GM12878 (cell line): ENCODE results near the gene KLF9. TPM values are rescaled to one million over a fixed set of nuclear protein-coding genes. Genes with fewer than 3 reads are reported as not detected.

Experiments
- ATAC-seq: fragments of 200-7000 bp; cut with Tn5 transposase; 3 replicates; pipeline ENCODE4 v1.9.1; 2020; ENCODE audit warnings: mild to moderate bottlenecking, moderate library complexity
- BruUV-seq: library from RNA; stranded (reverse); fragments of 400-500 nt; replicated peaks from 2 replicates; lab custom pipeline; 2021; lab: Mats Ljungman, UMichigan
- CTCF ChIA-PET: fragments of 300-600 bp; sonication (Branson Sonifier 250); formaldehyde crosslinking; extraction: SDS; loops from one replicate; lab custom pipeline; 2021; ENCODE audit warnings: inconsistent platforms; lab: Yijun Ruan, JAX
- POLR2A ChIA-PET: fragments of 350-600 bp; formaldehyde crosslinking; extraction: SDS; loops from one replicate; lab custom pipeline; 2021; ENCODE audit warnings: inconsistent platforms; lab: Charles Lee
- RAD21 ChIA-PET: fragments of 300-600 bp; sonication (Branson Sonifier 250); formaldehyde crosslinking; loops from one replicate; lab custom pipeline; 2023; ENCODE audit warnings: antibody characterized with exemption; ENCODE audit not compliant: unreplicated experiment; lab: Charles Lee
- SMC1A ChIA-PET: fragments of 300-600 bp; sonication (Branson Sonifier 250); formaldehyde crosslinking; loops from one replicate; lab custom pipeline; 2023; ENCODE audit not compliant: unreplicated experiment, uncharacterized antibody; lab: Charles Lee
- DNase-seq: peaks from one replicate; pipeline ENCODE4 v3.0.0-alpha.2; 2011; ENCODE audit warnings: low read depth, low spot score
- FAIRE-seq: peaks from 3 replicates; lab custom pipeline; 2011; peaks lifted over from hg19 to GRCh38; lab: Jason Lieb, UNC
- H2AFZ ChIP-seq: 2 replicates; pipeline ENCODE4 v1.6.0; 2011; ENCODE audit warnings: low read depth, low read length, control low read depth; ENCODE audit not compliant: control insufficient read depth
- H3K27ac ChIP-seq: 2 replicates; pipeline ENCODE4 v1.5.1; 2011; ENCODE audit warnings: control low read depth; ENCODE audit not compliant: control insufficient read depth, insufficient read depth
- H3K27me3 ChIP-seq, 2 experiments: replicated peaks in 1 of 2; 2 replicates each; pipeline versions ENCODE4 v1.6.0 to v1.6.1; 2011; ENCODE audit warnings: low read length in 1 of 2; ENCODE audit not compliant: control insufficient read depth in 2 of 2, insufficient read depth in 2 of 2
- H3K36me3 ChIP-seq, 2 experiments: 2 replicates each; pipeline ENCODE4 v1.5.1; 2011; ENCODE audit warnings: low read length in 1 of 2; ENCODE audit not compliant: control insufficient read depth in 2 of 2, insufficient read depth in 2 of 2
- H3K4me1 ChIP-seq: 2 replicates; pipeline ENCODE4 v1.6.1; 2011; ENCODE audit warnings: mild to moderate bottlenecking, low read length, moderate library complexity, mixed read lengths; ENCODE audit not compliant: control insufficient read depth, insufficient read depth
- H3K4me2 ChIP-seq: 2 replicates; pipeline ENCODE4 v1.6.0; 2011; ENCODE audit warnings: control low read depth; ENCODE audit not compliant: control insufficient read depth, insufficient read depth
- H3K4me3 ChIP-seq: fragments of 200-600 bp; sonication (generic); 2 replicates; pipeline ENCODE4 v1.5.1; 2016
- H3K79me2 ChIP-seq: 2 replicates; pipeline ENCODE4 v1.6.0; 2011; ENCODE audit warnings: low read length; ENCODE audit not compliant: control insufficient read depth, insufficient read depth
- H3K9ac ChIP-seq: 2 replicates; pipeline ENCODE4 v1.8.0; 2011; ENCODE audit warnings: low read length, control low read depth, mixed read lengths; ENCODE audit not compliant: control insufficient read depth, insufficient read depth
- H3K9me3 ChIP-seq: replicated peaks from 3 replicates; pipeline ENCODE4 v1.5.1; 2011; ENCODE audit warnings: mild to moderate bottlenecking, low read length; ENCODE audit not compliant: control insufficient read depth, insufficient read depth
- H4K20me1 ChIP-seq: 2 replicates; pipeline ENCODE4 v1.6.0; 2011; ENCODE audit not compliant: control insufficient read depth, insufficient read depth
- CBX5 ChIP-seq: sonication (generic); IDR thresholded peaks from 2 replicates; pipeline ENCODE4 v1.6.1; 2016; ENCODE audit warnings: low read depth, moderate library complexity, mild to moderate bottlenecking, inconsistent platforms
- CHD4 ChIP-seq: fragments of 200-600 bp; sonication (generic); IDR thresholded peaks from 2 replicates; pipeline ENCODE4 v1.6.1; 2016; ENCODE audit warnings: mild to moderate bottlenecking
- CREB1 ChIP-seq: IDR thresholded peaks from 2 replicates; pipeline ENCODE4 v1.6.1; 2012; ENCODE audit warnings: low read depth, mild to moderate bottlenecking, inconsistent platforms
- PAX5 ChIP-seq: IDR thresholded peaks from 2 replicates; pipeline ENCODE4 v1.6.1; 2011; ENCODE audit warnings: low read depth, low read length, borderline replicate concordance
- RB1 ChIP-seq: fragments of 450-650 bp; formaldehyde crosslinking; IDR thresholded peaks from 2 replicates; pipeline ENCODE4 v1.6.1; 2017; ENCODE audit warnings: mild to moderate bottlenecking, borderline replicate concordance
- RCOR1 ChIP-seq: conservative IDR thresholded peaks from 2 replicates; pipeline ENCODE4 v1.6.1; 2012; ENCODE audit warnings: low read depth, low read length, improper control_type of control experiment
- SIN3A ChIP-seq: IDR thresholded peaks from 2 replicates; pipeline ENCODE4 v1.6.1; 2012; ENCODE audit warnings: low read depth, low read length, improper control_type of control experiment
- SMAD1 ChIP-seq: fragments of 450-650 bp; IDR thresholded peaks from 2 replicates; pipeline ENCODE4 v1.6.1; 2018; ENCODE audit warnings: mild to moderate bottlenecking, low read depth; ENCODE audit not compliant: partially characterized antibody
- TARDBP ChIP-seq: IDR thresholded peaks from 2 replicates; pipeline ENCODE4 v1.6.1; 2016; ENCODE audit warnings: borderline replicate concordance
- TBL1XR1 ChIP-seq: IDR thresholded peaks from 2 replicates; pipeline ENCODE4 v1.6.1; 2012; ENCODE audit warnings: low read depth, low read length, improper control_type of control experiment
- TCF3 ChIP-seq: IDR thresholded peaks from 2 replicates; pipeline ENCODE4 v1.6.1; 2012; ENCODE audit warnings: low read depth, mild to moderate bottlenecking, low read length, borderline replicate concordance; ENCODE audit not compliant: insufficient read depth
- ZBED1 ChIP-seq: IDR thresholded peaks from 2 replicates; pipeline ENCODE4 v1.6.1; 2016; ENCODE audit warnings: borderline replicate concordance
- WGBS: methylation state at CpG from one replicate; pipeline ENCODE4 v1.1.6; 2016; ENCODE audit warnings: low lambda C conversion rate; ENCODE audit not compliant: insufficient replicate concordance, insufficient coverage; ENCODE audit errors: missing lambda C conversion rate; 5-methylcytosine and 5-hydroxymethylcytosine counted together
- in situ Hi-C: fragments of 300-500 bp; cut with MboI; formaldehyde crosslinking; loops from 9 replicates; pipeline ENCODE4 v1.14.3; 2018; ENCODE audit warnings: mixed read lengths
- intact Hi-C: fragments of 100-400 bp; cut with micrococcal nuclease; formaldehyde crosslinking; loops from one replicate; pipeline ENCODE4 v1.14.2; 2022; ENCODE audit not compliant: unreplicated experiment
- polyA plus RNA-seq, 11 experiments: library from polyadenylated mRNA; depleted of rRNA in 4 of 11; unstranded in 6 of 11; stranded (reverse) in 5 of 11; fragments of >200 nt; fragmentation: Nextera tagmentation in 4 of 11; fragmentation: Illumina TruSeq in 1 of 11; extraction: Ambion mirVana in 4 of 11; extraction: Trizol in 1 of 11; gene quantifications; 1 replicate in 1 of 11; 2 replicates in 10 of 11; pipeline versions ENCODE4 v1.2.1 to v1.2.3, GENCODE V29; 2011 to 2016; ENCODE audit warnings: inconsistent platforms in 2 of 11, missing spikeins in 2 of 11, low read depth in 1 of 11
- total RNA-seq, 4 experiments: library from RNA; depleted of rRNA in 3 of 4; stranded (reverse); fragments of >200 nt in 3 of 4; fragmentation: Illumina TruSeq in 1 of 4; extraction: Trizol in 1 of 4; gene quantifications; 2 replicates each; pipeline versions ENCODE4 v1.2.1 to v1.2.3, GENCODE V29; 2013 to 2021
- TF ChIP-seq, protein P1 (sequence below): fragments of 450-650 bp; IDR thresholded peaks from 2 replicates; pipeline ENCODE4 v1.6.1; 2017; ENCODE audit warnings: mild to moderate bottlenecking
- TF ChIP-seq, protein P2 (sequence below): IDR thresholded peaks from 2 replicates; pipeline ENCODE4 v1.6.1; 2011; ENCODE audit warnings: borderline replicate concordance, low read depth, mild to moderate bottlenecking, moderate library complexity, low read length; ENCODE audit not compliant: insufficient read depth, poor library complexity, severe bottlenecking

Gene KLF9
- total and polyA plus RNA-seq, 10 of the 15 experiments (the other 5 are each of a cell fraction or from before 2014, with no cell fraction given) = 0.09 to 0.96 (median 0.83) TPM

DNA sequence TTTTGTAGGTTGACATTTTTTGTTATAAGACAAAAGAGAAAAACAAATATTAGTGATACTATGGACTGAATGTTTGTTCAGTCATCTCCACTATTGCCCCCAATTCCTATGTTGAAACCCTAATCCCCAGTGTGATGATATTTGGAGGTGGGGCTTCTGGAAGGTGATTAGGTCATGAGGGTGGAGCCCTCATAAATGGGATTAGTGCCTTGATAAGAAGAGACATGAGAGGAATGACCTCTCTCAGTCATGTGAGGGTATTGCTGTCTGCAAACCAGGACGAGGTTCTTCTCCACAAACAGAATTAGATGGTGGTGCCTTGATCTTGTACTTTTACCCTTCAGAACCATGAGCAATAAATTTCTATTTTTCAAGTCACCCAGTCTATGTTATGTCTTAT lies 34.5 kb upstream of the KLF9 start (continued):
- TF ChIP-seq PAX5 (no peak), TCF3 (no peak), CREB1 (no peak), ZBED1 (no peak), RCOR1 (no peak), SMAD1 (no peak), RB1 (no peak), CBX5 (no peak), TBL1XR1 (no peak), TARDBP (no peak)
- TF ChIP-seq, protein P1, sequence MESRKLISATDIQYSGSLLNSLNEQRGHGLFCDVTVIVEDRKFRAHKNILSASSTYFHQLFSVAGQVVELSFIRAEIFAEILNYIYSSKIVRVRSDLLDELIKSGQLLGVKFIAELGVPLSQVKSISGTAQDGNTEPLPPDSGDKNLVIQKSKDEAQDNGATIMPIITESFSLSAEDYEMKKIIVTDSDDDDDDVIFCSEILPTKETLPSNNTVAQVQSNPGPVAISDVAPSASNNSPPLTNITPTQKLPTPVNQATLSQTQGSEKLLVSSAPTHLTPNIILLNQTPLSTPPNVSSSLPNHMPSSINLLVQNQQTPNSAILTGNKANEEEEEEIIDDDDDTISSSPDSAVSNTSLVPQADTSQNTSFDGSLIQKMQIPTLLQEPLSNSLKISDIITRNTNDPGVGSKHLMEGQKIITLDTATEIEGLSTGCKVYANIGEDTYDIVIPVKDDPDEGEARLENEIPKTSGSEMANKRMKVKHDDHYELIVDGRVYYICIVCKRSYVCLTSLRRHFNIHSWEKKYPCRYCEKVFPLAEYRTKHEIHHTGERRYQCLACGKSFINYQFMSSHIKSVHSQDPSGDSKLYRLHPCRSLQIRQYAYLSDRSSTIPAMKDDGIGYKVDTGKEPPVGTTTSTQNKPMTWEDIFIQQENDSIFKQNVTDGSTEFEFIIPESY = no peak

DNA sequence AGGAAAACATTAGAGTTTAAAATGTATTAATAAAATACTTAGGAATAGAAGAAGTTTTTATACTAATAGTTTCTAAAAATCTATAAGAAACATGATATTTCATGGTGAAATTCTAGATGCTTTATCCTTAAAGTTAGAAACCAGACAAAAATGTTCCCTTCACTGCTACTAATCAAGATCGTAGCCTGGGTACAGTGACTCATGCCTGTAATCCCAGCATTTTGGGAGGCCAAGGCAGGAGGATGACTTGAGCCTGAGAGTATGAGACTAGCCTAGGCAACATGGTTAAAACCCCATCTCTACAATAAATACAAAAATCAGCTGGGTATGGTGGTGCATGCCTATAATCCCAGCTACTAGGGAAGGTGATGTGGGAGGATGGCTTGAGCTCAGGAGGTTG lies 30.4 kb upstream of the KLF9 start:
- DNase-seq = no peak
- Histone ChIP-seq H3K79me2 (no peaks in the 10 kb centered on the region), H2AFZ (no peak overlapping the region), H3K27me3 (no peaks in the 10 kb centered on the region; a peak in 1 of 4 replicates), H3K9ac (no peak overlapping the region), H3K27ac (no peak overlapping the region), H3K4me3 (no peak overlapping the region), H3K4me2 (no peak overlapping the region), H3K9me3 (no peaks in the 10 kb centered on the region), H3K36me3 (no peaks in the 10 kb centered on the region), H3K4me1 (no peaks in the 10 kb centered on the region), H4K20me1 (no peaks in the 10 kb centered on the region)
- ChIA-PET CTCF (no interaction called here), POLR2A (no interaction called here), SMC1A (interaction anchor here (0.9 to 1.3 kb wide), 2 partner anchors 22 to 158 kb away, joined by 4 read pairs; no protein-coding TSS in a partner anchor), RAD21 (no interaction called here)
- intact Hi-C loops (no loop called here), in situ Hi-C loops (loop anchor here (10.0 kb wide), 1 partner anchor 160 kb away; no protein-coding TSS in a partner anchor)
- TF ChIP-seq SIN3A (no peak), CHD4 (no peak)
- TF ChIP-seq, protein P2, sequence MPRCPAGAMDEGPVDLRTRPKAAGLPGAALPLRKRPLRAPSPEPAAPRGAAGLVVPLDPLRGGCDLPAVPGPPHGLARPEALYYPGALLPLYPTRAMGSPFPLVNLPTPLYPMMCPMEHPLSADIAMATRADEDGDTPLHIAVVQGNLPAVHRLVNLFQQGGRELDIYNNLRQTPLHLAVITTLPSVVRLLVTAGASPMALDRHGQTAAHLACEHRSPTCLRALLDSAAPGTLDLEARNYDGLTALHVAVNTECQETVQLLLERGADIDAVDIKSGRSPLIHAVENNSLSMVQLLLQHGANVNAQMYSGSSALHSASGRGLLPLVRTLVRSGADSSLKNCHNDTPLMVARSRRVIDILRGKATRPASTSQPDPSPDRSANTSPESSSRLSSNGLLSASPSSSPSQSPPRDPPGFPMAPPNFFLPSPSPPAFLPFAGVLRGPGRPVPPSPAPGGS = no peak
- WGBS = 50% methylated on average over 1 of the region's 1 CpG
- FAIRE-seq = no peak
- ATAC-seq = no peak
- no TSS peak for BruUV-seq
